Liver (tissue), 9 donors: ENCODE results near the gene SLC2A10. TPM values are rescaled to one million over a fixed set of nuclear protein-coding genes. Genes with fewer than 3 reads are reported as not detected.

Experiments
- DNase-seq: peaks from one replicate; pipeline ENCODE4 v3.0.0-alpha.2; 2017; ENCODE audit warnings: low spot score
- H3K27ac ChIP-seq, 2 donors: one replicate each; pipeline ENCODE4 v1.7.0; 2013; ENCODE audit warnings: inconsistent platforms in 2 of 2, low read length in 2 of 2, control low read depth in 1 of 2, low read depth in 1 of 2, mild to moderate bottlenecking in 1 of 2
- H3K27me3 ChIP-seq, 4 donors: one replicate each; pipeline versions ENCODE4 v1.6.1 to v1.7.0; 2013; ENCODE audit warnings: low read length in 3 of 4, inconsistent platforms in 1 of 4, mild to moderate bottlenecking in 1 of 4, moderate library complexity in 1 of 4; ENCODE audit not compliant: control insufficient read depth in 4 of 4, insufficient read depth in 4 of 4
- H3K36me3 ChIP-seq, 4 donors: one replicate each; pipeline versions ENCODE4 v1.6.1 to v1.7.0; 2013; ENCODE audit warnings: low read length in 3 of 4, mild to moderate bottlenecking in 3 of 4, low read depth in 1 of 4, moderate library complexity in 1 of 4; ENCODE audit not compliant: control insufficient read depth in 4 of 4, insufficient read depth in 3 of 4
- H3K4me1 ChIP-seq, 4 donors: one replicate each; pipeline versions ENCODE4 v1.6.1 to v1.7.0; 2013; ENCODE audit warnings: low read length in 3 of 4, mild to moderate bottlenecking in 3 of 4, moderate library complexity in 1 of 4; ENCODE audit not compliant: control insufficient read depth in 4 of 4, insufficient read depth in 4 of 4
- H3K4me3 ChIP-seq, 3 donors: one replicate each; pipeline versions ENCODE4 v1.6.1 to v1.7.0; 2013; ENCODE audit warnings: low read length in 3 of 3, control low read depth in 1 of 3, low read depth in 1 of 3, mild to moderate bottlenecking in 1 of 3
- H3K9ac ChIP-seq, 2 donors: one replicate each; pipeline ENCODE4 v1.7.0; 2013; ENCODE audit warnings: low read length in 2 of 2, mild to moderate bottlenecking in 2 of 2, moderate library complexity in 2 of 2, control low read depth in 1 of 2, low read depth in 1 of 2
- H3K9me3 ChIP-seq, 4 donors: one replicate each; pipeline versions ENCODE4 v1.6.1 to v1.7.0; 2013; ENCODE audit warnings: low read length in 3 of 4; ENCODE audit not compliant: control insufficient read depth in 4 of 4
- ATF3 ChIP-seq: IDR thresholded peaks from 2 replicates; pipeline ENCODE4 v1.6.1; 2016; ENCODE audit warnings: antibody characterized with exemption
- CTCF ChIP-seq: fragments of 150-350 bp; IDR thresholded peaks from 2 replicates; pipeline ENCODE4 v1.5.1; 2017; ENCODE audit warnings: improper control_type of control experiment, low read depth, low read length; ENCODE audit not compliant: missing input control
- FOXA1 ChIP-seq: IDR thresholded peaks from 2 replicates; pipeline ENCODE4 v1.6.1; 2016; ENCODE audit warnings: antibody characterized with exemption
- FOXA2 ChIP-seq: IDR thresholded peaks from 2 replicates; pipeline ENCODE4 v1.6.1; 2016; ENCODE audit warnings: antibody characterized with exemption
- GABPA ChIP-seq, 2 donors: IDR thresholded peaks in 1 of 2; conservative IDR thresholded peaks in 1 of 2; 2 replicates each; pipeline ENCODE4 v1.6.1; 2016; ENCODE audit warnings: antibody characterized with exemption in 2 of 2, mild to moderate bottlenecking in 1 of 2, moderate library complexity in 1 of 2
- HNF4A ChIP-seq, 2 donors: conservative IDR thresholded peaks; 2 replicates each; pipeline ENCODE4 v1.6.1; 2016; ENCODE audit warnings: antibody characterized with exemption in 2 of 2, mild to moderate bottlenecking in 2 of 2
- HNF4G ChIP-seq: IDR thresholded peaks from 2 replicates; pipeline ENCODE4 v1.6.1; 2016; ENCODE audit warnings: antibody characterized with exemption
- JUND ChIP-seq, 2 donors: IDR thresholded peaks; 2 replicates each; pipeline ENCODE4 v1.6.1; 2016; ENCODE audit warnings: antibody characterized with exemption in 2 of 2
- MAX ChIP-seq: IDR thresholded peaks from 2 replicates; pipeline ENCODE4 v1.6.1; 2016; ENCODE audit warnings: antibody characterized with exemption
- NR2F2 ChIP-seq: IDR thresholded peaks from 2 replicates; pipeline ENCODE4 v1.6.1; 2016; ENCODE audit warnings: antibody characterized with exemption
- RAD21 ChIP-seq, 2 donors: IDR thresholded peaks; 2 replicates each; pipeline ENCODE4 v1.6.1; 2016; ENCODE audit warnings: antibody characterized with exemption in 2 of 2, mild to moderate bottlenecking in 2 of 2
- REST ChIP-seq: IDR thresholded peaks from 2 replicates; pipeline ENCODE4 v1.6.1; 2016; ENCODE audit warnings: antibody characterized with exemption, mild to moderate bottlenecking
- RXRA ChIP-seq, 2 donors: IDR thresholded peaks; 2 replicates each; pipeline ENCODE4 v1.6.1; 2017 to 2018; ENCODE audit warnings: antibody characterized with exemption in 2 of 2, mild to moderate bottlenecking in 1 of 2
- SP1 ChIP-seq: IDR thresholded peaks from 2 replicates; pipeline ENCODE4 v1.6.1; 2018; ENCODE audit warnings: antibody characterized with exemption, mild to moderate bottlenecking
- TAF1 ChIP-seq: conservative IDR thresholded peaks from 2 replicates; pipeline ENCODE4 v1.6.1; 2016; ENCODE audit warnings: antibody characterized with exemption, mild to moderate bottlenecking
- ZBTB33 ChIP-seq: IDR thresholded peaks from 2 replicates; pipeline ENCODE4 v1.6.1; 2016; ENCODE audit warnings: antibody characterized with exemption
- WGBS: extraction: QIAGEN DNeasy Blood & Tissue Kit; methylation state at CpG from one replicate; pipeline ENCODE4 v1.1.7; 2013; 5-methylcytosine and 5-hydroxymethylcytosine counted together
- polyA plus RNA-seq, 2 donors: library from polyadenylated mRNA; stranded (reverse) in 1 of 2; unstranded in 1 of 2; fragments of 200-250 nt in 1 of 2; fragments of >200 nt in 1 of 2; fragmentation: Nextera tagmentation in 1 of 2; extraction: Ambion mirVana in 1 of 2; gene quantifications; one replicate each; pipeline versions ENCODE4 v1.2.1 to v1.2.3, GENCODE V29; 2013 to 2015
- total RNA-seq, 2 donors: library from RNA; depleted of rRNA; stranded (reverse); fragments of >200 nt; gene quantifications; one replicate each; pipeline ENCODE4 v1.2.3, GENCODE V29; 2014
- donor health status: healthy.
- donor health status: healthy.
- donor health status: healthy.
- donor health status: healthy.
- donor health status: healthy.

The SLC2A10 gene
- total and polyA plus RNA-seq, 4 donors = 8.0 to 79.7 (median 26.7) TPM

GRCh38 chr20:46777331-46777730 lies 67.9 kb downstream of the SLC2A10 start:
- H3K36me3 ChIP-seq = no peaks in the 10 kb centered on the region
- H3K4me3 ChIP-seq = no peak overlapping the region
- no peaks in the 10 kb centered on the region for H3K27me3 ChIP-seq
- H3K27ac ChIP-seq = no peak overlapping the region
- no peak overlapping the region for H3K9ac ChIP-seq
- no peak for DNase-seq
- no peak for TF ChIP-seq GABPA (IDR thresholded peaks at IDR 0.05 in 1 of 2, conservative IDR thresholded peaks at IDR 0.05 in 1 of 2)
- TF ChIP-seq RXRA (IDR thresholded peaks at IDR 0.05) = no peak
- no peak for TF ChIP-seq CTCF
- no peak for TF ChIP-seq HNF4G
- no peak for TF ChIP-seq FOXA2
- no peak for TF ChIP-seq ATF3
- no peak for TF ChIP-seq ZBTB33
- TF ChIP-seq HNF4A (conservative IDR thresholded peaks at IDR 0.05) = no peak
- no peak for TF ChIP-seq MAX
- TF ChIP-seq SP1 = no peak
- no peak for TF ChIP-seq REST
- TF ChIP-seq FOXA1 = no peak
- no peak for TF ChIP-seq RAD21 (IDR thresholded peaks at IDR 0.05)
- no peak for TF ChIP-seq NR2F2
- no peaks in the 10 kb centered on the region for H3K4me1 ChIP-seq
- 73% methylated on average over 7 of the region's 7 CpGs for WGBS
- no peaks in the 10 kb centered on the region for H3K9me3 ChIP-seq

- no peaks in the 10 kb centered on the region for H3K4me1 ChIP-seq
- no peak overlapping the region for H3K9ac ChIP-seq
- no peak for DNase-seq
- no peaks in the 10 kb centered on the region for H3K27me3 ChIP-seq
- no peak overlapping the region for H3K27ac ChIP-seq
- H3K36me3 ChIP-seq = no peaks in the 10 kb centered on the region
- H3K4me3 ChIP-seq = no peak overlapping the region
- H3K9me3 ChIP-seq = no peaks in the 10 kb centered on the region
- WGBS = 79% methylated on average over 4 of the region's 4 CpGs
- TF ChIP-seq JUND (IDR thresholded peaks at IDR 0.05) = no peak
- TF ChIP-seq MAX = no peak
- TF ChIP-seq TAF1 = no peak
- no peak for TF ChIP-seq CTCF
- no peak for TF ChIP-seq REST
- TF ChIP-seq ZBTB33 = no peak
- no peak for TF ChIP-seq SP1
These were observed 70.4 kb downstream of the SLC2A10 start for GRCh38 chr20:46779831-46780230.
